Suprapubic skin (tissue), 4 donors: Measurements from ENCODE around the gene RNF166. TPM values are rescaled to one million over a fixed set of nuclear protein-coding genes. Genes with fewer than 3 reads are reported as not detected.

Experiments
- DNase-seq, 2 donors: peaks; one replicate each; pipeline ENCODE4 v3.0.0-alpha.2; 2019; ENCODE audit warnings: low spot score in 2 of 2
- H3K27ac ChIP-seq: fragments of 200-600 bp; sonication (generic); one replicate; pipeline ENCODE4 v1.5.1; 2019
- H3K27me3 ChIP-seq: fragments of 200-600 bp; sonication (generic); one replicate; pipeline ENCODE4 v1.5.1; 2019
- H3K36me3 ChIP-seq: fragments of 200-600 bp; sonication (generic); one replicate; pipeline ENCODE4 v1.5.1; 2019
- H3K4me1 ChIP-seq: fragments of 200-600 bp; sonication (generic); one replicate; pipeline ENCODE4 v1.5.1; 2019
- H3K4me3 ChIP-seq: fragments of 200-600 bp; sonication (generic); one replicate; pipeline ENCODE4 v1.5.1; 2019; ENCODE audit warnings: mild to moderate bottlenecking
- H3K9me3 ChIP-seq: fragments of 200-600 bp; sonication (generic); one replicate; pipeline ENCODE4 v1.5.1; 2019
- EP300 ChIP-seq: sonication (generic); formaldehyde crosslinking; IDR thresholded peaks from one replicate; pipeline ENCODE4 v1.6.1; 2017; ENCODE audit warnings: antibody characterized with exemption
- POLR2A ChIP-seq, 2 donors: fragments of 450-650 bp; IDR thresholded peaks; one replicate each; pipeline ENCODE4 v1.6.1; 2017; ENCODE audit warnings: antibody characterized with exemption in 2 of 2, mild to moderate bottlenecking in 2 of 2, moderate library complexity in 2 of 2
- POLR2AphosphoS5 ChIP-seq, 3 donors: sonication (generic); formaldehyde crosslinking; IDR thresholded peaks; one replicate each; pipeline ENCODE4 v1.6.1; 2017; ENCODE audit warnings: antibody characterized with exemption in 3 of 3
- WGBS: methylation state at CpG from one replicate; pipeline ENCODE4 v1.1.5; 2018; 5-methylcytosine and 5-hydroxymethylcytosine counted together
- total RNA-seq, 4 donors: library from RNA; depleted of rRNA; stranded (reverse); fragments of >200 nt; gene quantifications; one replicate each; pipeline ENCODE4 v1.1.0, GENCODE V29; 2016
- TF ChIP-seq, protein P1 (sequence below), 2 donors: fragments of 200-600 bp in 1 of 2; fragments of 450-650 bp in 1 of 2; sonication (generic) in 1 of 2; IDR thresholded peaks; one replicate each; pipeline ENCODE4 v1.5.1; 2016 to 2019; ENCODE audit warnings: antibody characterized with exemption in 2 of 2, mild to moderate bottlenecking in 1 of 2, moderate library complexity in 1 of 2

RNF166 gene
- total RNA-seq, 4 donors from 2014 or later, result 12.4 to 15.8 (median 14.6) TPM

DNA sequence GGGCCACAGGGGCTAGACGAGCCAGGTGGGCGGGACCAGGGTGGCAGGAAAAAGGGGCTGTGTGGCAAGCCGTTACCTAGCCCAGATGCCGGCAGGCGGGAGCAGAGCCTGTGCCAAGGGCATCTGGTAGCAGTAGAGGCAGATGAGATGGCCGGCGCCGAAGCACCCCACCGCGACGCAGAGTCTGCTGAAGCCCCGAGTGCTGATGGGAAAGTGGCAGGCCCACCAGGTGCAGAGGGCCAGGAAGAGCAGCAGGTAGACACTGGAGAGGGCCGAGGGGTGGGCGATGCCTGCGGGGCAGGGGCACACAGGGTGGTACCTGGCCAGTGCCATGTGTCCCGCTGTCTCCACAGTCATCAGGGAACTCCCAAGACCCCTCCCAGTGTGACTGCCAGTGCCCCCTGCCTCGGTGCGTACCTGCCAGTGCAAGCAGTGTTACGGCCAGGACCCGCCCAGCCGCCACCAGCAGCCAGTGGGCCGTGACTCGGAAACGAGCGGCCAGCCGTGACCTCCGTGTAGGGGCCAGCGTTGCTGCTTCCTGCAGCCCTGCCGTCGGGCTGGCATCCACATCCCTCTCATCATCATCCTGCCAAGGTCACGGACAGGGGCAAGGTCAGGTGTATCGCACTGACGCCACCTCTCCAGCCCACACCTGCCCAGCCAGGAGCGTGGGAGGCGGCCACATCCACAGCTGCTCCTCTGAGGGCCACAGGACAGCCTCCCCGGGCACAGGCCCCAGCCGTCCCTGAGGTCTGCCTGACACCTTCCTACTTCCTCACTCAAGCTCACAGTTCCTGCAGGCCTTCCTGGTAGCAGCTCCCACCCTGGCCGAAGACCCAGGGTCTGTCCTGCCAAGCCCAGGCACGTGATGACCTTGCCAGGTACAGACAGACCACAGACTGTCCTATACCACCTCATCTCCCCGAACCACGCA lies 32.2 kb upstream of the RNF166 start:
- no peaks in the 10 kb centered on the region for H3K27me3 ChIP-seq
- H3K27ac ChIP-seq, result no peak overlapping the region
- peaks cover 60% of the 10 kb centered on the region for H3K36me3 ChIP-seq
- peaks cover 20% of the 10 kb centered on the region for H3K4me1 ChIP-seq
- H3K4me3 ChIP-seq, result no peak overlapping the region
- H3K9me3 ChIP-seq, result no peaks in the 10 kb centered on the region
- DNase-seq, result no peak
- WGBS, result 89% methylated on average over 22 of the region's 41 CpGs
- TF ChIP-seq, protein P1, sequence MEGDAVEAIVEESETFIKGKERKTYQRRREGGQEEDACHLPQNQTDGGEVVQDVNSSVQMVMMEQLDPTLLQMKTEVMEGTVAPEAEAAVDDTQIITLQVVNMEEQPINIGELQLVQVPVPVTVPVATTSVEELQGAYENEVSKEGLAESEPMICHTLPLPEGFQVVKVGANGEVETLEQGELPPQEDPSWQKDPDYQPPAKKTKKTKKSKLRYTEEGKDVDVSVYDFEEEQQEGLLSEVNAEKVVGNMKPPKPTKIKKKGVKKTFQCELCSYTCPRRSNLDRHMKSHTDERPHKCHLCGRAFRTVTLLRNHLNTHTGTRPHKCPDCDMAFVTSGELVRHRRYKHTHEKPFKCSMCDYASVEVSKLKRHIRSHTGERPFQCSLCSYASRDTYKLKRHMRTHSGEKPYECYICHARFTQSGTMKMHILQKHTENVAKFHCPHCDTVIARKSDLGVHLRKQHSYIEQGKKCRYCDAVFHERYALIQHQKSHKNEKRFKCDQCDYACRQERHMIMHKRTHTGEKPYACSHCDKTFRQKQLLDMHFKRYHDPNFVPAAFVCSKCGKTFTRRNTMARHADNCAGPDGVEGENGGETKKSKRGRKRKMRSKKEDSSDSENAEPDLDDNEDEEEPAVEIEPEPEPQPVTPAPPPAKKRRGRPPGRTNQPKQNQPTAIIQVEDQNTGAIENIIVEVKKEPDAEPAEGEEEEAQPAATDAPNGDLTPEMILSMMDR (IDR thresholded peaks at IDR 0.05), result no peak
- TF ChIP-seq POLR2AphosphoS5 (IDR thresholded peaks at IDR 0.05) (no peak), EP300 (no peak), POLR2A (IDR thresholded peaks at IDR 0.05) (no peak)

DNA sequence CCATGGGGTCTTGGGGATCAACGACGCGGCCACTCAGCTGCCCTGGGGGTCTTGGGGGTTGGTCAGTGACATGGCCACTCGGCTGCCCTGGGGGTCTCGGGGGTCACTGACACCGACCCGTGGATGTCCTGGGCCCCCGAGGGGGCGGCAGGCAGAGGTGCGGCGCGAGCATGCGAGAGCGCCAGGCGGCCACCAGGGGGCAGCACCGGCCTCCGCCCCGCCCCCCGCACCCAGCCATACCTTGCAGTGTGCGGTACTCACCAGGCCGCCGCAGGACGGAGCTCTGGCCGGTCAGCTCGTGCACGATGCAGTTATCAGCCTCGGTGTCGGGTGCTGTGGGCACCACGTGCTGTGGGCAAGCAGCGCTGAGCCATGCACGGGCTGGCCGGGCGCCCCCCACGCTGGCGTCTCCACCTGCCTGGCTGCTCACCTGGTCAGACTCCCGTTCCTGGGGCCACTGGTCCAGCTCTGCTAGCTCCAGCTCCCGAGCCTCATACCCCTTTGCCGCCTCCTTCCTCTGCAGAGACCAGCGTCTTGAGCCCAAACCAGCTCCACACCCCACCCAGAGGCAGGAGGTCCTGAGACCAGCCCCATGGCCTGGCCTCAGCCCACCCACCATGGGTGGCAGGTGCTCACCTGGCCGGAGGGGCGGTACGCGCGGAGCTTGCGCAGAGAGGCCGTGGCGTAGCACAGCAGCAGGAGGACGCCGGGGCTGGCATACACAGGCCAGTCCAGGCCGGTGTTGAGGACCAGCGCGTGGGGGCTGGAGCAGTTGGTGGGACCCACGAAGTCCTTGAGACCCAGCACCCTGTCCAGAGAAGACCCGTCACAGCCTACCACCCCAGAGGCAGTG lies 31.3 kb upstream of the RNF166 start:
- WGBS, result 77% methylated on average over 18 of the region's 54 CpGs
- Histone ChIP-seq H3K27me3 (no peaks in the 10 kb centered on the region), H3K4me3 (no peak overlapping the region), H3K36me3 (peaks cover 69% of the 10 kb centered on the region), H3K9me3 (no peaks in the 10 kb centered on the region), H3K27ac (no peak overlapping the region), H3K4me1 (peaks cover 19% of the 10 kb centered on the region)
- peak in 1 of 2 donors; percentile 89 for DNase-seq
- TF ChIP-seq POLR2A (IDR thresholded peaks at IDR 0.05) (no peak), POLR2AphosphoS5 (IDR thresholded peaks at IDR 0.05) (peak in 1 of 3 donors; percentile 48), EP300 (no peak)
- TF ChIP-seq, protein P1 (IDR thresholded peaks at IDR 0.05), result peak; percentile 96 to 99

DNA sequence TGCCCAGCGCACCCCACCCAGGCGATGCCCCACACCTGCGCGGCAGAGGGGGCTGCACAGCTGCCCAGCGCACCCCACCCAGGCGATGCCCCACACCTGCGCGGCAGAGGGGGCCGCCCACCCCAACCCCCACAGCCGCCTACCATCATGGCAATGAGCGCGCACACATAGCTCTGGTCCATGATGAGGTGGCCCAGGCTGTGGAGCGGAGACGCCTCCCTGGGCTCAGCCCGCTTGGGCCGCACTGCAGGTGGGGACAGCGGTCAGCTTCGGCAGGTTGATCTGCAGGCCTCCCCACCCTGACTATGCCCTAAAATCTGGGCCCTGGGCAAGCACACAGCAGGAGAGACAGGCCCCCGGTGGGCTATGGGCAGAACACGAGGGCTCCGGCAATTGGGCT lies 30.3 kb upstream of the RNF166 start:
- Histone ChIP-seq H3K4me3 (no peak overlapping the region), H3K27ac (no peak overlapping the region), H3K4me1 (peaks cover 19% of the 10 kb centered on the region), H3K9me3 (no peaks in the 10 kb centered on the region), H3K27me3 (no peaks in the 10 kb centered on the region), H3K36me3 (peaks cover 73% of the 10 kb centered on the region)
- no peak for TF ChIP-seq EP300
- TF ChIP-seq POLR2AphosphoS5 (IDR thresholded peaks at IDR 0.05), result no peak
- TF ChIP-seq POLR2A (IDR thresholded peaks at IDR 0.05), result no peak
- TF ChIP-seq, protein P1 (IDR thresholded peaks at IDR 0.05), result no peak
- DNase-seq, result no peak
- WGBS, result 100% methylated on average over 5 of the region's 21 CpGs

DNA sequence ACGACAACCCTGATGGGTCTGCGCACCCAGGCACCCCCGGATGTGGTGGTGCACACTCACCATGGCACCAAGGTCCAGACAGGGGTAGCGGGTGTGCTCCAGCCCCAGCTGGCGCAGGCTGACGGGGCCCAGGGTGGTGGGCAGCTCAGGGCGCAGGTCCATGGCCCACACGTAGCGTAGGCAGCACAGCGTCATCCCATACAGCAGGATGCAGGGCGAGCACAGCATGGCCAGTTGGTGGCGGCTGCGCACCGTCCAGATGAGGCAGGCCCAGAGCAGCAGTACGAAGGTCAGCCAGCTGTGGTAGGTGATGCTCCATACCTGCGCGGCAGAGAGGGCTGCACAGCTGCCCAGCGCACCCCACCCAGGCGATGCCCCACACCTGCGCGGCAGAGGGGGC lies 29.9 kb upstream of the RNF166 start:
- H3K27ac ChIP-seq, result no peak overlapping the region
- TF ChIP-seq EP300 (no peak), POLR2AphosphoS5 (IDR thresholded peaks at IDR 0.05) (no peak), POLR2A (IDR thresholded peaks at IDR 0.05) (no peak)
- TF ChIP-seq, protein P1 (IDR thresholded peaks at IDR 0.05), result no peak
- DNase-seq, result no peak
- no peak overlapping the region for H3K4me3 ChIP-seq
- H3K4me1 ChIP-seq, result peaks cover 19% of the 10 kb centered on the region
- no peaks in the 10 kb centered on the region for H3K9me3 ChIP-seq
- H3K27me3 ChIP-seq, result no peaks in the 10 kb centered on the region
- peaks cover 73% of the 10 kb centered on the region for H3K36me3 ChIP-seq
- WGBS, result 95% methylated on average over 6 of the region's 21 CpGs

DNA sequence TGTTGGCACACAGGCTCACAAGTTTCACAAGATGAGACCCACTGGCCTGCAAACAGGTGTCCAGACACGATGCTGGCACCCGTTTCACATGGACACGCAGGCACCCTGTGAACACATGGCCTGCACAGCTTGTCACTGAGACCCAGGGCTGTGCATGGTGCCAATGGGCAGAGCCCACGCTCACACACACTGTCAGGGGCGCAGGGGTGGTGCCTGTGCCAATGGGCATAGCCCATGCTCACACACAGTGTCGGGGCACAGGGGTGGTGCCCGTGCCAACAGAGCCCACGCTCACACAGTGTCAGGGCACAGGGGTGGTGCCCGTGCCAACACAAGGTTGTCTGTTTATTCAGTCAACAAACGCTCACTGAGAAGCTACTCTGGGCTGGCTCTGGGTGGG lies 29.4 kb upstream of the RNF166 start:
- peaks cover 73% of the 10 kb centered on the region for H3K36me3 ChIP-seq
- no peak for TF ChIP-seq POLR2A (IDR thresholded peaks at IDR 0.05)
- TF ChIP-seq POLR2AphosphoS5 (IDR thresholded peaks at IDR 0.05), result no peak
- TF ChIP-seq, protein P1 (IDR thresholded peaks at IDR 0.05), result no peak
- TF ChIP-seq EP300, result no peak
- 79% methylated on average over 4 of the region's 10 CpGs for WGBS
- no peaks in the 10 kb centered on the region for H3K9me3 ChIP-seq
- H3K27ac ChIP-seq, result no peak overlapping the region
- H3K27me3 ChIP-seq, result no peaks in the 10 kb centered on the region
- H3K4me1 ChIP-seq, result peaks cover 19% of the 10 kb centered on the region
- H3K4me3 ChIP-seq, result no peak overlapping the region
- no peak for DNase-seq
